Cerebellar cortex (tissue), 1 donor: ENCODE results near the gene TMEM17.

ENCODE experiments used
- DNase-seq: peaks from one replicate; pipeline ENCODE4 v3.0.0-alpha.2; 2015; ENCODE audit warnings: low spot score

TMEM17 gene

GRCh38 chr2:62511636-62512035, 5.6 kb upstream of the TMEM17 start:
- no peak for DNase-seq

GRCh38 chr2:62506421-62506750, 391 bp upstream of the TMEM17 start:
- DNase-seq, result no peak

GRCh38 chr2:62505109-62505749, 766 bp downstream of the TMEM17 start:
- no peak for DNase-seq

GRCh38 chr2:62504657-62505056, 1.3 kb downstream of the TMEM17 start:
- no peak for DNase-seq

GRCh38 chr2:62501794-62502500, 4.0 kb downstream of the TMEM17 start:
- no peak for DNase-seq

GRCh38 chr2:62501069-62501468, 4.9 kb downstream of the TMEM17 start:
- DNase-seq, result no peak

GRCh38 chr2:62499430-62500060, 6.5 kb downstream of the TMEM17 start:
- DNase-seq, result no peak

- DNase-seq, result no peak
Measured at GRCh38 chr2:62498739-62499138, 7.3 kb downstream of the TMEM17 start.

GRCh38 chr2:62495761-62496160, 10.2 kb downstream of the TMEM17 start:
- no peak for DNase-seq

GRCh38 chr2:62492048-62492447, 13.9 kb downstream of the TMEM17 start:
- DNase-seq, result no peak

GRCh38 chr2:62489702-62490101, 16.3 kb downstream of the TMEM17 start:
- DNase-seq, result no peak

GRCh38 chr2:62489162-62489561, 16.8 kb downstream of the TMEM17 start:
- DNase-seq, result no peak

- DNase-seq, result no peak
Measured at GRCh38 chr2:62486439-62486765, 19.6 kb downstream of the TMEM17 start.

GRCh38 chr2:62485761-62486438, 20.1 kb downstream of the TMEM17 start:
- no peak for DNase-seq

GRCh38 chr2:62482558-62483352, 23.2 kb downstream of the TMEM17 start:
- DNase-seq, result no peak

GRCh38 chr2:62479917-62480316, 26.1 kb downstream of the TMEM17 start:
- no peak for DNase-seq

- no peak for DNase-seq
Measured at GRCh38 chr2:62478093-62478580, 27.9 kb downstream of the TMEM17 start.

- DNase-seq, result no peak
Measured at GRCh38 chr2:62477573-62477972, 28.4 kb downstream of the TMEM17 start.

- DNase-seq, result peak; percentile 81
Measured at GRCh38 chr2:62475172-62476011, 30.6 kb downstream of the TMEM17 start.

- peak; percentile 22 for DNase-seq
Measured at GRCh38 chr2:62474176-62474575, 31.8 kb downstream of the TMEM17 start.

GRCh38 chr2:62473246-62473827, 32.7 kb downstream of the TMEM17 start:
- no peak for DNase-seq
